Mesenchymal stem cell (in vitro differentiated cells and primary cell): ENCODE results near the gene UGT2B7.

ENCODE experiments used
- DNase-seq: peaks from one replicate; pipeline ENCODE4 v3.0.0-alpha.2; 2013
- H2AFZ ChIP-seq: one replicate; pipeline ENCODE4 v1.6.1; 2013; ENCODE audit warnings: low read depth, mild to moderate bottlenecking, control low read depth, inconsistent platforms, low read length, moderate library complexity
- H2AK5ac ChIP-seq: 2 replicates; pipeline ENCODE4 v1.6.1; 2013; ENCODE audit warnings: low read length, moderate library complexity, mild to moderate bottlenecking, inconsistent platforms; ENCODE audit not compliant: severe bottlenecking
- H2BK120ac ChIP-seq: one replicate; pipeline ENCODE4 v1.6.1; 2013; ENCODE audit warnings: low read depth, mild to moderate bottlenecking, inconsistent platforms, low read length, moderate library complexity
- H2BK12ac ChIP-seq, 2 experiments: one replicate each; pipeline ENCODE4 v1.6.1; 2013; ENCODE audit warnings: inconsistent platforms in 2 of 2, low read length in 2 of 2, mild to moderate bottlenecking in 2 of 2, moderate library complexity in 2 of 2, control low read depth in 1 of 2
- H2BK15ac ChIP-seq: one replicate; pipeline ENCODE4 v1.6.1; 2013; ENCODE audit warnings: mild to moderate bottlenecking, low read depth, inconsistent platforms; ENCODE audit not compliant: poor library complexity, severe bottlenecking
- H2BK5ac ChIP-seq: 2 replicates; pipeline ENCODE4 v1.6.1; 2013; ENCODE audit warnings: low read depth, mild to moderate bottlenecking, low read length, control low read depth, inconsistent platforms; ENCODE audit not compliant: poor library complexity, severe bottlenecking
- H3K14ac ChIP-seq, 2 experiments: one replicate each; pipeline ENCODE4 v1.6.1; 2013; ENCODE audit warnings: inconsistent platforms in 2 of 2, low read length in 2 of 2, control low read depth in 1 of 2, mild to moderate bottlenecking in 1 of 2, moderate library complexity in 1 of 2
- H3K18ac ChIP-seq, 2 experiments: one replicate each; pipeline ENCODE4 v1.6.1; 2013; ENCODE audit warnings: inconsistent platforms in 2 of 2, low read length in 2 of 2, control low read depth in 1 of 2, low read depth in 1 of 2, mild to moderate bottlenecking in 1 of 2
- H3K23ac ChIP-seq, 2 experiments: one replicate each; pipeline ENCODE4 v1.6.1; 2013; ENCODE audit warnings: inconsistent platforms in 2 of 2, low read length in 2 of 2, mild to moderate bottlenecking in 2 of 2, moderate library complexity in 2 of 2, control low read depth in 1 of 2
- H3K27ac ChIP-seq: 2 replicates; pipeline ENCODE4 v1.5.1; 2013; ENCODE audit warnings: mild to moderate bottlenecking, moderate library complexity, low read length, control low read depth, inconsistent platforms; ENCODE audit not compliant: poor library complexity, severe bottlenecking
- H3K27me3 ChIP-seq, 2 experiments: 2 replicates each; pipeline versions ENCODE4 v1.6.1 to v1.7.0; 2013; ENCODE audit warnings: low read length in 2 of 2, mild to moderate bottlenecking in 2 of 2, moderate library complexity in 2 of 2, control low read depth in 1 of 2, inconsistent platforms in 1 of 2; ENCODE audit not compliant: control insufficient read depth in 1 of 2, insufficient read depth in 1 of 2
- H3K36me3 ChIP-seq, 2 experiments: 2 replicates each; pipeline versions ENCODE4 v1.6.1 to v1.7.0; 2013; ENCODE audit warnings: low read length in 2 of 2, control low read depth in 1 of 2, inconsistent platforms in 1 of 2, low read depth in 1 of 2, mild to moderate bottlenecking in 1 of 2; ENCODE audit not compliant: insufficient read depth in 2 of 2, control insufficient read depth in 1 of 2
- H3K4ac ChIP-seq, 2 experiments: one replicate each; pipeline ENCODE4 v1.6.1; 2013; ENCODE audit warnings: inconsistent platforms in 2 of 2, low read length in 2 of 2, mild to moderate bottlenecking in 2 of 2, moderate library complexity in 2 of 2, control low read depth in 1 of 2, low read depth in 1 of 2
- H3K4me1 ChIP-seq: 2 replicates; pipeline ENCODE4 v1.6.1; 2013; ENCODE audit warnings: low read depth, low read length, control low read depth; ENCODE audit not compliant: control insufficient read depth, insufficient read depth
- H3K4me2 ChIP-seq: 2 replicates; pipeline ENCODE4 v1.6.1; 2013; ENCODE audit warnings: low read length, mild to moderate bottlenecking, inconsistent platforms; ENCODE audit not compliant: poor library complexity, severe bottlenecking
- H3K4me3 ChIP-seq, 2 experiments: 2 replicates each; pipeline versions ENCODE4 v1.5.1 to v1.7.0; 2013; ENCODE audit warnings: low read length in 2 of 2, mild to moderate bottlenecking in 2 of 2, control low read depth in 1 of 2, low read depth in 1 of 2; ENCODE audit not compliant: insufficient read depth in 1 of 2
- H3K79me1 ChIP-seq: replicated peaks from 2 replicates; pipeline ENCODE4 v1.6.1; 2013; ENCODE audit warnings: mild to moderate bottlenecking, control low read depth, low read length, inconsistent platforms; ENCODE audit not compliant: poor library complexity, severe bottlenecking
- H3K9ac ChIP-seq: 2 replicates; pipeline ENCODE4 v1.7.0; 2013; ENCODE audit warnings: mild to moderate bottlenecking, low read length, moderate library complexity
- H3K9me3 ChIP-seq: 2 replicates; pipeline ENCODE4 v1.7.0; 2013; ENCODE audit warnings: mild to moderate bottlenecking, low read length; ENCODE audit not compliant: control insufficient read depth
- H4K8ac ChIP-seq: one replicate; pipeline ENCODE4 v1.6.1; 2013; ENCODE audit warnings: inconsistent platforms, mild to moderate bottlenecking, low read length, moderate library complexity
- H4K91ac ChIP-seq: one replicate; pipeline ENCODE4 v1.6.1; 2013; ENCODE audit warnings: mild to moderate bottlenecking, low read length, inconsistent platforms
- WGBS: methylation state at CpG from one replicate; pipeline ENCODE4 v1.1.7; 2013; ENCODE audit warnings: mixed read lengths; 5-methylcytosine and 5-hydroxymethylcytosine counted together

Gene UGT2B7

DNA sequence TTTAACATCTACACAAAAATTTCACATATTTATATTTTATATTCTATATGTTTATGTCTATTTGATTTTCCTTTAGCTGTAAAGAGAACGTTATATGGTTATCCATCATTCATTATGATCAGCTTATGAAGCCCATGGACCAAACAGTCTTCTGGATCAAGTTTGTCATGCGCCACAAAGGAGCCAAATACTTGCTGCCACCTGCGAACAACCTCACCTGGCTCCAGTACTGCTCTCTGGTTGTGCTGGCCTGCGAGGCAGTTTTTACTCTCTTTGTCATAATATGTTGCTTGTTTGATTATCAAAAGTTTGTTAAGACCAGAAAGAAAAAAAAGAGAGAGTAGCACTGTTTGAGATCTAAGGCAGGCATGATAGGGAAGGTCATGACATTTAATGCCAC is 38.2 kb downstream of the UGT2B7 start:
- no peak overlapping the region for H3K14ac ChIP-seq
- H3K9ac ChIP-seq: no peak overlapping the region
- no peak overlapping the region for H3K27ac ChIP-seq
- no peak overlapping the region for H2BK120ac ChIP-seq
- H3K36me3 ChIP-seq: no peaks in the 10 kb centered on the region
- no peak overlapping the region for H3K4me3 ChIP-seq
- H3K79me1 ChIP-seq: no peaks in the 10 kb centered on the region
- no peak overlapping the region for H3K18ac ChIP-seq
- no peak for DNase-seq
- H2BK12ac ChIP-seq: no peak overlapping the region
- no peak overlapping the region for H2BK15ac ChIP-seq
- no peaks in the 10 kb centered on the region for H3K27me3 ChIP-seq
- no peaks in the 10 kb centered on the region for H3K9me3 ChIP-seq
- H4K91ac ChIP-seq: no peak overlapping the region
- H2BK5ac ChIP-seq: no peak overlapping the region
- 93% methylated on average over 3 of the region's 4 CpGs for WGBS
- H3K4me1 ChIP-seq: no peaks in the 10 kb centered on the region
- H4K8ac ChIP-seq: no peak overlapping the region
- no peak overlapping the region for H2AK5ac ChIP-seq
- H3K23ac ChIP-seq: no peak overlapping the region
- no peak overlapping the region for H3K4me2 ChIP-seq
- no peak overlapping the region for H2AFZ ChIP-seq
- H3K4ac ChIP-seq: no peak overlapping the region

DNA sequence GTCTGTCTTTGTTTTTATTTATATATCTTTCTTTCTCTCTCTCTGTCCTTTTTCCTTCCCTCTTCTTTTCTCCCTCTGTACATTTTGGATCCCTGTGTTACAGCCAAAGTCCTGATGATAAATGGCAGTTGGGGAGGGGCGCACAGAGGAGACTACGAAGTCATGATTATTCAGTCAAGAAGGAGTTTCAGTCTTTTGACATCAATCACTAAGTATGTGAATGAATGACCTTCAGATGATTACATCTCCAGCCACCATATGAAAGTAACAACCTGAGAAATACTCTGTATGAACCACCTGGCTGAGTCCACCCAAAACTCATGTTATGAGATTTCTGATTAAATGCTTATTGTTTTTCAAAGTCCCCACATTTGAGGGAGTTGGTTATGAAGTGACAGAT is 45.0 kb downstream of the UGT2B7 start:
- H3K4ac ChIP-seq: no peak overlapping the region
- no peak overlapping the region for H3K4me2 ChIP-seq
- H3K27me3 ChIP-seq: no peaks in the 10 kb centered on the region
- H2BK12ac ChIP-seq: no peak overlapping the region
- no peaks in the 10 kb centered on the region for H3K36me3 ChIP-seq
- no peak overlapping the region for H2AK5ac ChIP-seq
- H2BK5ac ChIP-seq: no peak overlapping the region
- H3K27ac ChIP-seq: no peak overlapping the region
- H3K14ac ChIP-seq: no peak overlapping the region
- H3K9ac ChIP-seq: no peak overlapping the region
- H2AFZ ChIP-seq: no peak overlapping the region
- no peak overlapping the region for H2BK120ac ChIP-seq
- H4K91ac ChIP-seq: no peak overlapping the region
- H3K79me1 ChIP-seq: no peaks in the 10 kb centered on the region
- no peak overlapping the region for H3K23ac ChIP-seq
- H3K4me1 ChIP-seq: no peaks in the 10 kb centered on the region
- no peak overlapping the region for H3K18ac ChIP-seq
- no peak overlapping the region for H4K8ac ChIP-seq
- H3K9me3 ChIP-seq: no peaks in the 10 kb centered on the region
- H3K4me3 ChIP-seq: no peak overlapping the region
- no peak for DNase-seq
- no CpG with 5 or more reads among the region's 2 CpGs for WGBS
- no peak overlapping the region for H2BK15ac ChIP-seq

DNA sequence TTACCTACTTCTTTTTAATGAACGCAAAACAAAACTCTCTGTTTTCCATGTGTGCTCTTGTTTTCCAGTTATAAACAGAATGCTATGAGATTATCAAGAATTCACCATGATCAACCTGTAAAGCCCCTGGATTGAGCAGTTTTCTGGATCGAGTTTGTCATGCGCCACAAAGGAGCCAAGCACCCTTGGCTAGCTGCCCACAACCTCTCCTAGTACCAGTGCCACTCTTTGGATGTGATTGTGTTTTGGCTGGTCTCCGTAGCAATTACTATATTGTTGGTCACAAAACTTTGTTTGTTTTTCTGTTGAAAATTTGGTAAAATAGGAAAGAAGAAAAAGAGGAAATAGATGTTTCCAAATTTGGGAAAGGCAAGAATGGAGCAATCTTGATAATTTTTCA is 51.1 kb downstream of the UGT2B7 start:
- no peak overlapping the region for H4K8ac ChIP-seq
- no peak overlapping the region for H3K27ac ChIP-seq
- no peaks in the 10 kb centered on the region for H3K79me1 ChIP-seq
- no peak overlapping the region for H3K4me2 ChIP-seq
- H3K9me3 ChIP-seq: no peaks in the 10 kb centered on the region
- no peaks in the 10 kb centered on the region for H3K36me3 ChIP-seq
- no peak overlapping the region for H2BK120ac ChIP-seq
- no peaks in the 10 kb centered on the region for H3K4me1 ChIP-seq
- H3K14ac ChIP-seq: no peak overlapping the region
- no peak overlapping the region for H2AK5ac ChIP-seq
- H2BK15ac ChIP-seq: no peak overlapping the region
- no peak overlapping the region for H3K9ac ChIP-seq
- H3K4ac ChIP-seq: no peak overlapping the region
- H3K23ac ChIP-seq: no peak overlapping the region
- DNase-seq: no peak
- H4K91ac ChIP-seq: no peak overlapping the region
- no peaks in the 10 kb centered on the region for H3K27me3 ChIP-seq
- no peak overlapping the region for H2AFZ ChIP-seq
- H2BK5ac ChIP-seq: no peak overlapping the region
- WGBS: 88% methylated on average over 4 of the region's 4 CpGs
- no peak overlapping the region for H3K4me3 ChIP-seq
- no peak overlapping the region for H3K18ac ChIP-seq
- no peak overlapping the region for H2BK12ac ChIP-seq

DNA sequence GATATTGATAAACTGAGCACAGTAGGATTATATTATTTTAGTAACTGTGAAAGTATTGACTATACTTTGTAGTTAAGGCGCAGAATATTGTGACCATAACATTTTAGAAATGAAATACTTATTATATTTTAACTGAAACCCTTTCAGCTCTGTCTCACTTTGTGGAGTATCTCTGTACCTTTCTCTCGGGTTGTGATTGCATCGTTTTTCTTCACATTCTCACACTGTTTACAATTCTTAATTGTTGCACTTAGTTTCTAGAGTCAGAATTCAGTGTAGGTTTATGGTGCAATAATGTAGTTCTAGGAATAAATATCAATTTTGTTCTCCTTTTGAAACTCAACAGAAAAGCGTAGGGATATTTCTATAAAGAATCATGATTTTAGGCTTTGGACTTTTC is 57.7 kb downstream of the UGT2B7 start:
- Histone ChIP-seq H3K9ac (no peak overlapping the region), H3K36me3 (no peaks in the 10 kb centered on the region), H3K4me3 (no peak overlapping the region), H3K4me1 (no peaks in the 10 kb centered on the region), H2BK15ac (no peak overlapping the region), H3K18ac (no peak overlapping the region), H2AFZ (no peak overlapping the region), H3K4ac (no peak overlapping the region), H3K4me2 (no peak overlapping the region), H2BK5ac (no peak overlapping the region), H3K79me1 (no peaks in the 10 kb centered on the region), H3K27ac (no peak overlapping the region), H3K23ac (no peak overlapping the region), H2AK5ac (no peak overlapping the region), H4K91ac (no peak overlapping the region), H3K27me3 (no peaks in the 10 kb centered on the region), H3K14ac (no peak overlapping the region), H3K9me3 (no peaks in the 10 kb centered on the region), H2BK12ac (no peak overlapping the region), H4K8ac (no peak overlapping the region), H2BK120ac (no peak overlapping the region)
- no peak for DNase-seq
- WGBS: 100% methylated on average over 1 of the region's 4 CpGs
